B cell (primary cell): ENCODE results near the gene PHACTR3. TPM values are rescaled to one million over a fixed set of nuclear protein-coding genes. Genes with fewer than 3 reads are reported as not detected.

Experiments used
- ATAC-seq: fragments of 200-7000 bp; cut with Tn5 transposase; one replicate; pipeline ENCODE4 v1.10.0; 2021; ENCODE audit warnings: low read depth, mild to moderate bottlenecking, moderate number of reproducible peaks, moderate library complexity
- CTCF ChIA-PET: fragments of 350-600 bp; sonication (Branson Sonifier 250); formaldehyde crosslinking; loops from one replicate; lab custom pipeline; 2021; ENCODE audit warnings: antibody characterized with exemption, inconsistent platforms; lab: Charles Lee
- POLR2A ChIA-PET: fragments of 350-600 bp; sonication (Branson Sonifier 250); formaldehyde crosslinking; loops from one replicate; lab custom pipeline; 2021; ENCODE audit warnings: antibody characterized with exemption; lab: Charles Lee
- DNase-seq: peaks from one replicate; pipeline ENCODE4 v3.0.0; 2013
- H2AFZ ChIP-seq: 2 replicates; pipeline ENCODE4 v1.6.1; 2012; ENCODE audit warnings: mild to moderate bottlenecking, low read depth, low read length; ENCODE audit not compliant: insufficient read depth, poor library complexity, severe bottlenecking
- H3K27ac ChIP-seq, 2 donors: 1 replicate in 1 of 2; 2 replicates in 1 of 2; pipeline ENCODE4 v1.5.1; 2012 to 2013; ENCODE audit warnings: low read length in 2 of 2, mild to moderate bottlenecking in 2 of 2, moderate library complexity in 1 of 2
- H3K27me3 ChIP-seq, 4 experiments: fragments of 200-600 bp in 1 of 4; sonication (generic) in 1 of 4; replicated peaks in 1 of 4; 1 replicate in 2 of 4; 2 replicates in 2 of 4; pipeline versions ENCODE4 v1.6.1 to v1.7.0; 2013 to 2016; ENCODE audit warnings: low read length in 3 of 4, mild to moderate bottlenecking in 2 of 4, mixed read lengths in 1 of 4, moderate library complexity in 1 of 4; ENCODE audit not compliant: insufficient read depth in 4 of 4, control insufficient read depth in 3 of 4; ENCODE audit errors: control extremely low read depth in 1 of 4
- H3K36me3 ChIP-seq, 2 experiments: replicated peaks in 1 of 2; 1 replicate in 1 of 2; 2 replicates in 1 of 2; pipeline versions ENCODE4 v1.6.1 to v1.7.1; 2013; ENCODE audit warnings: low read length in 1 of 2; ENCODE audit not compliant: insufficient read depth in 2 of 2, control insufficient read depth in 1 of 2; ENCODE audit errors: control extremely low read depth in 1 of 2, extremely low read depth in 1 of 2
- H3K4me1 ChIP-seq, 2 donors: fragments of 200-600 bp in 1 of 2; sonication (generic) in 1 of 2; 1 replicate in 1 of 2; 2 replicates in 1 of 2; pipeline versions ENCODE4 v1.5.1 to v1.6.1; 2013 to 2017; ENCODE audit warnings: low read length in 2 of 2; ENCODE audit not compliant: control insufficient read depth in 2 of 2, insufficient read depth in 2 of 2
- H3K4me2 ChIP-seq: replicated peaks from 2 replicates; pipeline ENCODE3; 2012; ENCODE audit warnings: mild to moderate bottlenecking, low read depth, low read length; ENCODE audit not compliant: poor library complexity, severe bottlenecking
- H3K4me3 ChIP-seq, 5 experiments: fragments of 200-600 bp in 1 of 5; sonication (generic) in 1 of 5; 1 replicate in 3 of 5; 2 replicates in 2 of 5; pipeline versions ENCODE4 v1.5.1 to v1.7.0; 2011 to 2016; ENCODE audit warnings: low read length in 4 of 5, mild to moderate bottlenecking in 4 of 5, low read depth in 2 of 5, control low read depth in 1 of 5, moderate library complexity in 1 of 5; ENCODE audit not compliant: insufficient read depth in 1 of 5; ENCODE audit errors: control extremely low read depth in 1 of 5, extremely low read depth in 1 of 5
- H3K79me2 ChIP-seq: fragments of 200-600 bp; sonication (generic); one replicate; pipeline ENCODE4 v1.6.0; 2016; ENCODE audit warnings: low read length; ENCODE audit not compliant: control insufficient read depth, insufficient read depth
- H3K9ac ChIP-seq: fragments of 200-600 bp; sonication (generic); 2 replicates; pipeline ENCODE4 v1.6.1; 2017; ENCODE audit warnings: mild to moderate bottlenecking, low read length, moderate library complexity
- H3K9me3 ChIP-seq, 3 donors: one replicate each; pipeline versions ENCODE4 v1.6.1 to v1.7.1; 2013; ENCODE audit warnings: low read length in 2 of 3; ENCODE audit not compliant: control insufficient read depth in 2 of 3, insufficient read depth in 1 of 3; ENCODE audit errors: control extremely low read depth in 1 of 3
- H4K20me1 ChIP-seq: 2 replicates; pipeline ENCODE4 v1.6.0; 2012; ENCODE audit warnings: mild to moderate bottlenecking, low read length; ENCODE audit not compliant: insufficient read depth, control insufficient read depth, poor library complexity, severe bottlenecking
- H3K27ac Mint-ChIP-seq: one replicate; pipeline ENCODE4 v1.8.0; 2021; ENCODE audit warnings: mixed read lengths
- H3K27me3 Mint-ChIP-seq: one replicate; pipeline ENCODE4 v1.8.0; 2021; ENCODE audit warnings: mixed read lengths
- H3K4me1 Mint-ChIP-seq: one replicate; pipeline ENCODE4 v1.8.0; 2021; ENCODE audit warnings: mixed read lengths
- H3K4me3 Mint-ChIP-seq: one replicate; pipeline ENCODE4 v1.8.0; 2021; ENCODE audit warnings: mixed read lengths
- H3K9me3 Mint-ChIP-seq: one replicate; pipeline ENCODE4 v1.8.0; 2022; ENCODE audit warnings: mixed read lengths; ENCODE audit not compliant: insufficient read depth
- EZH2 ChIP-seq: IDR thresholded peaks from 2 replicates; pipeline ENCODE4 v1.6.1; 2012; ENCODE audit warnings: borderline replicate concordance, low read depth, mild to moderate bottlenecking, moderate library complexity, low read length; ENCODE audit not compliant: insufficient read depth, poor library complexity, severe bottlenecking
- WGBS: methylation state at CpG from one replicate; pipeline ENCODE4 v1.1.5; 2013; ENCODE audit warnings: missing lambda C conversion rate; ENCODE audit not compliant: insufficient coverage; 5-methylcytosine and 5-hydroxymethylcytosine counted together
- intact Hi-C: fragments of 100-400 bp; cut with micrococcal nuclease; formaldehyde crosslinking; loops from one replicate; pipeline ENCODE4 v1.10.0; 2022
- polyA plus RNA-seq: library from polyadenylated mRNA; depleted of rRNA; stranded (reverse); fragments of >200 nt; gene quantifications from 2 replicates; pipeline ENCODE4 v1.2.3, GENCODE V29; 2012
- total RNA-seq, 2 donors: library from RNA; stranded (reverse); fragments of 120-200 nt in 1 of 2; gene quantifications; 1 replicate in 1 of 2; 2 replicates in 1 of 2; pipeline versions ENCODE4 v1.2.3 to v1.2.4, GENCODE V29; 2013 to 2022
- TF ChIP-seq, protein P1 (sequence below): fragments of 200-600 bp; IDR thresholded peaks from one replicate; pipeline ENCODE4 v1.8.0; 2022; ENCODE audit warnings: antibody characterized with exemption, mild to moderate bottlenecking

Gene PHACTR3
- total and polyA plus RNA-seq, 2 donors (not counting 1 experiment from before 2014, with no cell fraction given), result not detected

GRCh38 chr20:59580146-59580946 lies 24.0 kb upstream of the PHACTR3 start:
- no peaks in the 10 kb centered on the region for H4K20me1 ChIP-seq
- intact Hi-C loops, result no loop called here
- no peak overlapping the region for H3K4me2 ChIP-seq
- peaks cover 0 to 15% (median under 1%) of the 10 kb centered on the region in 4 experiments for H3K27me3 ChIP-seq
- ChIA-PET POLR2A (no interaction called here), CTCF (interaction anchor here (1.1 to 5.0 kb wide), 2 partner anchors 10 to 17 kb away, joined by 3 to 26 read pairs; no protein-coding TSS in a partner anchor)
- WGBS, result 59% methylated on average over 5 of the region's 8 CpGs
- H3K4me1 Mint-ChIP-seq, result no peaks in the 10 kb centered on the region
- peaks cover 33% of the 10 kb centered on the region for H3K27me3 Mint-ChIP-seq
- ATAC-seq, result no peak
- DNase-seq, result no peak
- no peak overlapping the region for H3K27ac Mint-ChIP-seq
- no peak overlapping the region for H3K4me3 ChIP-seq
- H3K4me1 ChIP-seq, result no peaks in the 10 kb centered on the region
- H2AFZ ChIP-seq, result no peak overlapping the region
- H3K36me3 ChIP-seq, result no peaks in the 10 kb centered on the region
- no peaks in the 10 kb centered on the region for H3K9me3 Mint-ChIP-seq
- no peak overlapping the region for H3K27ac ChIP-seq
- no peak overlapping the region for H3K4me3 Mint-ChIP-seq
- H3K79me2 ChIP-seq, result no peaks in the 10 kb centered on the region
- TF ChIP-seq EZH2, result no peak
- TF ChIP-seq, protein P1, sequence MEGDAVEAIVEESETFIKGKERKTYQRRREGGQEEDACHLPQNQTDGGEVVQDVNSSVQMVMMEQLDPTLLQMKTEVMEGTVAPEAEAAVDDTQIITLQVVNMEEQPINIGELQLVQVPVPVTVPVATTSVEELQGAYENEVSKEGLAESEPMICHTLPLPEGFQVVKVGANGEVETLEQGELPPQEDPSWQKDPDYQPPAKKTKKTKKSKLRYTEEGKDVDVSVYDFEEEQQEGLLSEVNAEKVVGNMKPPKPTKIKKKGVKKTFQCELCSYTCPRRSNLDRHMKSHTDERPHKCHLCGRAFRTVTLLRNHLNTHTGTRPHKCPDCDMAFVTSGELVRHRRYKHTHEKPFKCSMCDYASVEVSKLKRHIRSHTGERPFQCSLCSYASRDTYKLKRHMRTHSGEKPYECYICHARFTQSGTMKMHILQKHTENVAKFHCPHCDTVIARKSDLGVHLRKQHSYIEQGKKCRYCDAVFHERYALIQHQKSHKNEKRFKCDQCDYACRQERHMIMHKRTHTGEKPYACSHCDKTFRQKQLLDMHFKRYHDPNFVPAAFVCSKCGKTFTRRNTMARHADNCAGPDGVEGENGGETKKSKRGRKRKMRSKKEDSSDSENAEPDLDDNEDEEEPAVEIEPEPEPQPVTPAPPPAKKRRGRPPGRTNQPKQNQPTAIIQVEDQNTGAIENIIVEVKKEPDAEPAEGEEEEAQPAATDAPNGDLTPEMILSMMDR, result no peak
- peaks cover 0 to 5% (median 0%) of the 10 kb centered on the region in 3 donors for H3K9me3 ChIP-seq
- H3K9ac ChIP-seq, result no peak overlapping the region

DNA sequence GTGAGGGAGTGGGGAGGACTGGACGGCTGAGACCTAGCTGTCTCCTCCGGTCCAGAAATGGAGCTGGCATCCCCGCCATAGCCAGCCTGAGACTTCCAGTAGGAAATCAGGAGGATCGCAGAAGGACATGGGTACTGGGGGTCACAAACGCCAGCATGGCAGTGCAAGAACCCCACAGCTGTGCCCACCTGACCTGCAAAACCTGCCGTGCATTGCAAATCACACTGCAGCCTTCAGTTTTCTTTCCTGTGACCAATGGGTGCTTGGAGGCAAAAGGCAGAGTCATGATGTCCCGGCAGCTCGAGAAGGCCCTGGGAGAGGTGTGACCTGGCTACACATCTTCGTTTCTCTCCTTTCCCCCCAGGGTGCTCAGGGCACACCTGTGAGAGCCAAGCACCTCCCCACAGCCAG lies 23.3 kb upstream of the PHACTR3 start:
- peaks cover 26% of the 10 kb centered on the region for H3K27me3 Mint-ChIP-seq
- Histone ChIP-seq H3K27me3 (peaks cover 0 to 15% (median 0%) of the 10 kb centered on the region in 4 experiments), H3K9ac (no peak overlapping the region), H4K20me1 (no peaks in the 10 kb centered on the region), H3K4me1 (no peaks in the 10 kb centered on the region), H3K27ac (no peak overlapping the region), H2AFZ (no peak overlapping the region), H3K4me2 (no peak overlapping the region), H3K9me3 (peaks cover 0 to 5% (median 0%) of the 10 kb centered on the region in 3 donors), H3K4me3 (no peak overlapping the region), H3K36me3 (no peaks in the 10 kb centered on the region), H3K79me2 (no peaks in the 10 kb centered on the region)
- TF ChIP-seq, protein P1, result no peak
- no peak for TF ChIP-seq EZH2
- WGBS, result 89% methylated on average over 9 of the region's 9 CpGs
- ATAC-seq (no peak), DNase-seq (no peak)
- no peaks in the 10 kb centered on the region for H3K4me1 Mint-ChIP-seq
- no peaks in the 10 kb centered on the region for H3K9me3 Mint-ChIP-seq
- intact Hi-C loops, result no loop called here
- CTCF ChIA-PET, result interaction anchor here (1.1 to 5.0 kb wide), 2 partner anchors 10 to 17 kb away, joined by 3 to 26 read pairs; no protein-coding TSS in a partner anchor
- H3K27ac Mint-ChIP-seq, result no peak overlapping the region
- POLR2A ChIA-PET, result no interaction called here
- no peak overlapping the region for H3K4me3 Mint-ChIP-seq
